Right cardiac atrium (tissue), 5 donors: ENCODE measurements around the gene TAF1B. TPM values are rescaled to one million over a fixed set of nuclear protein-coding genes. Genes with fewer than 3 reads are reported as not detected.
"Not testable (repeated sequence)": the region's sequence is repeated elsewhere in the genome, so short reads cannot be mapped to it uniquely, and the experiment has no call there.

Experiments used
- ATAC-seq, 2 donors: fragments of 200-7000 bp; cut with Tn5 transposase; one replicate each; pipeline versions ENCODE4 v1.8.0 to v1.9.1; 2020; ENCODE audit warnings: moderate library complexity in 2 of 2, mild to moderate bottlenecking in 1 of 2
- DNase-seq, 3 donors: peaks; one replicate each; pipeline ENCODE4 v3.0.0-alpha.2; 2020
- H3K27ac ChIP-seq: one replicate; pipeline ENCODE4 v1.5.1; 2013; ENCODE audit warnings: mild to moderate bottlenecking, low read length, control low read depth, moderate library complexity
- H3K27me3 ChIP-seq: one replicate; pipeline ENCODE4 v1.6.1; 2013; ENCODE audit not compliant: control insufficient read depth, insufficient read depth
- H3K4me1 ChIP-seq: one replicate; pipeline ENCODE4 v1.6.1; 2013; ENCODE audit warnings: low read length; ENCODE audit not compliant: control insufficient read depth, insufficient read depth
- H3K4me3 ChIP-seq: one replicate; pipeline ENCODE4 v1.5.1; 2013; ENCODE audit warnings: low read length, control low read depth
- H3K9me3 ChIP-seq: one replicate; pipeline ENCODE4 v1.6.1; 2013; ENCODE audit warnings: low read length; ENCODE audit not compliant: control insufficient read depth
- WGBS: extraction: QIAGEN DNeasy Blood & Tissue Kit; methylation state at CpG from one replicate; pipeline ENCODE4 v1.1.7; 2013; 5-methylcytosine and 5-hydroxymethylcytosine counted together
- intact Hi-C, 4 donors: fragments of 100-400 bp; cut with DNase I; formaldehyde crosslinking; loops; one replicate each; pipeline versions ENCODE4 v1.11.0 to v1.14.0; 2022 to 2023
- polyA plus RNA-seq: library from polyadenylated mRNA; stranded (reverse); fragments of 200-250 nt; gene quantifications from one replicate; pipeline ENCODE4 v1.2.3, GENCODE V29; 2013
- total RNA-seq, 4 donors: library from RNA; stranded (reverse); fragmentation: NEBNext Ultra II Directional; extraction: Animal tissue kit (Norgen Biotek cat#: 25700); gene quantifications; one replicate each; pipeline ENCODE4 v1.2.1, GENCODE V29; 2021
- donor health status: healthy with polysubstance abuse.
- donor health status: DM: no; HTN: yes; CAD: no.
- donor health status: DM: no; HTN: no; CAD: no.
- donor health status: DM: no; HTN: yes; CAD: no; lungs with severe emphysema.
- donor health status: DM: yes; HTN: yes; CAD: no.

The TAF1B gene
- total and polyA plus RNA-seq, 5 donors: 2.9 to 12.4 (median 9.2) TPM

GRCh38 chr2:9914384-9915065, 71.3 kb downstream of the TAF1B start:
- intact Hi-C loops: no loop called here
- no peaks in the 10 kb centered on the region for H3K4me1 ChIP-seq
- ATAC-seq (no peak), DNase-seq (no peak)
- no peaks in the 10 kb centered on the region for H3K27me3 ChIP-seq
- H3K4me3 ChIP-seq: no peak overlapping the region
- no peak overlapping the region for H3K27ac ChIP-seq
- 94% methylated on average over 9 of the region's 9 CpGs for WGBS
- H3K9me3 ChIP-seq: no peaks in the 10 kb centered on the region

- 28% methylated on average over 2 of the region's 2 CpGs for WGBS
- Histone ChIP-seq H3K4me1 (no peaks in the 10 kb centered on the region), H3K9me3 (no peaks in the 10 kb centered on the region), H3K4me3 (no peak overlapping the region), H3K27me3 (no peaks in the 10 kb centered on the region), H3K27ac (peak overlapping the region; percentile 36)
- peak; percentile 63 to 85 for ATAC-seq
- DNase-seq: no peak
- intact Hi-C loops: no loop called here
These were observed 75.0 kb downstream of the TAF1B start for GRCh38 chr2:9918275-9918674.

GRCh38 chr2:9919512-9919911, 76.2 kb downstream of the TAF1B start:
- 77% methylated on average over 3 of the region's 3 CpGs for WGBS
- no peaks in the 10 kb centered on the region for H3K9me3 ChIP-seq
- H3K27ac ChIP-seq: no peak overlapping the region
- no peaks in the 10 kb centered on the region for H3K4me1 ChIP-seq
- ATAC-seq (no peak), DNase-seq (no peak)
- intact Hi-C loops: no loop called here
- H3K27me3 ChIP-seq: no peaks in the 10 kb centered on the region
- H3K4me3 ChIP-seq: no peak overlapping the region

- intact Hi-C loops, ATAC-seq, H3K4me3 ChIP-seq, DNase-seq, H3K4me1 ChIP-seq, H3K27me3 ChIP-seq, H3K27ac ChIP-seq, H3K9me3 ChIP-seq: not testable (repeated sequence)
- 73% methylated on average over 2 of the region's 2 CpGs for WGBS
These were observed 83.7 kb downstream of the TAF1B start for GRCh38 chr2:9927020-9927419.

GRCh38 chr2:9937258-9937657, 94.0 kb downstream of the TAF1B start:
- intact Hi-C loops: no loop called here

GRCh38 chr2:9937968-9938367, 94.7 kb downstream of the TAF1B start:
- WGBS: 79% methylated on average over 9 of the region's 9 CpGs
- Histone ChIP-seq H3K4me3 (no peak overlapping the region), H3K9me3 (no peaks in the 10 kb centered on the region), H3K27me3 (no peaks in the 10 kb centered on the region), H3K4me1 (no peaks in the 10 kb centered on the region), H3K27ac (no peak overlapping the region)
- DNase-seq (no peak), ATAC-seq (no peak)
- intact Hi-C loops: no loop called here

More at GRCh38 chr2:9937258-9937657, 94.0 kb downstream of the TAF1B start:
- Histone ChIP-seq H3K4me1 (no peaks in the 10 kb centered on the region), H3K27ac (no peak overlapping the region), H3K9me3 (no peaks in the 10 kb centered on the region), H3K4me3 (no peak overlapping the region), H3K27me3 (no peaks in the 10 kb centered on the region)
- 87% methylated on average over 4 of the region's 4 CpGs for WGBS
- ATAC-seq (no peak), DNase-seq (no peak)

GRCh38 chr2:9939587-9940485, 96.6 kb downstream of the TAF1B start:
- Histone ChIP-seq H3K27me3 (no peaks in the 10 kb centered on the region), H3K9me3 (no peaks in the 10 kb centered on the region), H3K4me1 (no peaks in the 10 kb centered on the region), H3K4me3 (no peak overlapping the region), H3K27ac (no peak overlapping the region)
- intact Hi-C loops: no loop called here
- no peak for DNase-seq
- WGBS: 54% methylated on average over 9 of the region's 9 CpGs
- ATAC-seq: no peak

- ATAC-seq (no peak), DNase-seq (no peak)
- H3K4me3 ChIP-seq: no peak overlapping the region
- 69% methylated on average over 13 of the region's 13 CpGs for WGBS
- H3K4me1 ChIP-seq: no peaks in the 10 kb centered on the region
- H3K9me3 ChIP-seq: no peaks in the 10 kb centered on the region
- intact Hi-C loops: no loop called here
- H3K27me3 ChIP-seq: no peaks in the 10 kb centered on the region
- no peak overlapping the region for H3K27ac ChIP-seq
These were observed 98.1 kb downstream of the TAF1B start for GRCh38 chr2:9941196-9941995.

- WGBS: 71% methylated on average over 6 of the region's 6 CpGs
- no peak for DNase-seq
- intact Hi-C loops: no loop called here
- H3K27ac ChIP-seq: no peak overlapping the region
- H3K27me3 ChIP-seq: no peaks in the 10 kb centered on the region
- no peak for ATAC-seq
- H3K4me3 ChIP-seq: no peak overlapping the region
- H3K9me3 ChIP-seq: no peaks in the 10 kb centered on the region
- H3K4me1 ChIP-seq: no peaks in the 10 kb centered on the region
These were observed 98.7 kb downstream of the TAF1B start for GRCh38 chr2:9941996-9942390.

GRCh38 chr2:9944330-9944758, 101.1 kb downstream of the TAF1B start:
- H3K4me3 ChIP-seq: no peak overlapping the region
- no peak for ATAC-seq
- DNase-seq: no peak
- whole genome bisulfite sequencing: 55% methylated on average over 3 of the region's 3 CpGs
- intact Hi-C loops: no loop called here
- no peak overlapping the region for H3K27ac ChIP-seq
- H3K4me1 ChIP-seq: no peaks in the 10 kb centered on the region
- H3K9me3 ChIP-seq: no peaks in the 10 kb centered on the region
- no peaks in the 10 kb centered on the region for H3K27me3 ChIP-seq

GRCh38 chr2:9945596-9945995, 102.3 kb downstream of the TAF1B start:
- no peaks in the 10 kb centered on the region for H3K4me1 ChIP-seq
- 70% methylated on average over 7 of the region's 7 CpGs for WGBS

More at GRCh38 chr2:9945596-9945995, 102.3 kb downstream of the TAF1B start:
- DNase-seq (no peak), ATAC-seq (no peak)
- H3K27me3 ChIP-seq: no peaks in the 10 kb centered on the region
- H3K27ac ChIP-seq: no peak overlapping the region
- no peak overlapping the region for H3K4me3 ChIP-seq
- H3K9me3 ChIP-seq: no peaks in the 10 kb centered on the region
- intact Hi-C loops: no loop called here
